Middle frontal gyrus (tissue), 1 donor: ENCODE measurements around the gene SNX8.

Experiments used
- DNase-seq: peaks from one replicate; pipeline ENCODE4 v3.0.0-alpha.2; 2015; ENCODE audit warnings: low spot score; ENCODE audit errors: extremely low spot score

The SNX8 gene

DNA sequence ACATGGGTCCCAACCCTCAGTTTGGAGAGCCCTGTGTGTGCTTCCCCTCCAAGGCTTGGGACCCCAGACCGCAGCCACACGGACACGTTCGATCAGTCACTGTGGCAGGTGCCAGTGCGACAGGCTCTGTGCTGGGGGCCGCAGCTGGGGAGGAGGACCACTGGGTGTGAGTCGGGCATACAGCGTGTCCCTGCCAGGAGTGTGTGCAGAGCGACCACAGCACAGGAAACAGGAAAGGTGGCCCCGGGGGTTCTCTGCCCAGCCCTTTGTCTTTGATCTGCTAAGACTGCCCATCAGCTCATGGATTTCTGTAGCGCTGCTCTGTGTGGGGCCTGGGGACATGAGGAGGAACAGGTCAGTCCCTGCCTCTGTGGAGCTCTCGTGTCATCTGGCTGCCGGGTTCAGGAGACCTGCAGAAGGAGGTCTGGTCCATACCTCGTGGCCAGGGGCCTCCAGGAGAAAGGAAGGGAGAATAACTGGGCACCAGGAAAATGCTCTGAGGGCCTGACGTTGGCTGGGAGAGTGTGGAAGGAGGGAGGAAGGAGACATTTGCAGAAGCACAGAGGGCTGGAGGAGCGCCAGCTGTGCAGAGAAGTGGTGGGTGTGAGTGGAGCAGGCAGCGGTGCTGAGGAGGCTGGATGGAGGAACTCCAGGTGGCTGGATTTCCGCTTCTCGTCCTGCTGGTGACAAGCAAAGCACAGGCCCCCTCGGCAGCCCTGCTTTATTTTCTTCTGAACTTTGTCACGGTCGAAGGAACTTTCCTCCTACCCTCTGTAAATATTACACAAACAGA is 68.2 kb downstream of the SNX8 start:
- DNase-seq, result no peak

DNA sequence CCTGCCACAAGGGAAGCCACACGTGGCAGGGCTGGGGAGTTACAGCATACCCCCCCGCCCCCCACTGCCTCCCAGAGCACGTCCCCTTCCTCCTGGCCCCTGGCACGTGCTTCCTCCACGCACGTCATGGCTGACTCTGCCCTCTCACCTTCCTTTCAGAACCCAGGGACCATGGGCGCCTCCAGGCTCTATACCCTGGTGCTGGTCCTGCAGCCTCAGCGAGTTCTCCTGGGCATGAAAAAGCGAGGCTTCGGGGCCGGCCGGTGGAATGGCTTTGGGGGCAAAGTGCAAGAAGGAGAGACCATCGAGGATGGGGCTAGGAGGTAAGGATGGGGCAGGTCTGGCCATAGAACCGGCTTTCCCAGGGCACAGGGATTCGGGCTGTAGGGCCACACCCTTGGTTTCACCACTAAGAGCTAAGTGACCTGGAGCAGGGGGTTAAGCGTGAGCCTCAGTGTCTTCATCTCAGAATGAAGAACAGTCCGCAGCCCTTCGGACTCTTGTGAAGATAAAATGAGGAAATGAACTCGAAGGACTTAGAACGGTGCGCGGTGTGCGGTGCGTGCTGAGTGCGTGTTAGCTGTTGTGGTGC is 69.7 kb downstream of the SNX8 start:
- DNase-seq, result no peak

DNA sequence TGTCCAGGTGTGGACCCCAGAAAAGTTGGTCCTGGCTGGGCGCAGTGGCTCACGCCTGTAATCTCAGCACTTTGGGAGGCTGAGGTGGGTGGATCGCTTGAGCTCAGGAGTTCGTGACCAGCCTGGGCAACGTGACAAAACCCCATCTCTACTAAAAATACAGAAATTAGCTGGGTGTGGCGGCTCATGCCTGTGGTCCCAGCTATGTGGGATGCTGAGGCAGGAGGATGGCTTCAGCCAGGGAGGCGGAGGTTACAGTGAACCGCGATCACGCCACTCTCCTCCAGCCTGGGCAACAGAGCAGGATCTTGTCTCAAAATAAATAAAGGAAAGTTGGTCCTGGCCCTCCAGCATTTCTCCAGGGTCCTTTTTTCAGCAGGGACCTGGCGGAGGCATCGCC is 70.8 kb downstream of the SNX8 start:
- DNase-seq, result no peak

GRCh38 chr7:2242541-2243429 is 71.5 kb downstream of the SNX8 start:
- DNase-seq, result no peak

- peak; percentile 77 for DNase-seq
Observed at GRCh38 chr7:2241580-2242540, 72.4 kb downstream of the SNX8 start, which contains the start of the genes MRM2 and NUDT1. MRM2 (minus strand) TSS chr7:2242205; CDS start chr7:2242169, 36 bp downstream. NUDT1 (plus strand) TSS chr7:2242226; CDS start chr7:2244575, 2,349 bp downstream.

GRCh38 chr7:2239242-2239641 is 75.0 kb downstream of the SNX8 start:
- no peak for DNase-seq

GRCh38 chr7:2237109-2237602 is 77.1 kb downstream of the SNX8 start:
- peak; percentile 27 for DNase-seq

DNA sequence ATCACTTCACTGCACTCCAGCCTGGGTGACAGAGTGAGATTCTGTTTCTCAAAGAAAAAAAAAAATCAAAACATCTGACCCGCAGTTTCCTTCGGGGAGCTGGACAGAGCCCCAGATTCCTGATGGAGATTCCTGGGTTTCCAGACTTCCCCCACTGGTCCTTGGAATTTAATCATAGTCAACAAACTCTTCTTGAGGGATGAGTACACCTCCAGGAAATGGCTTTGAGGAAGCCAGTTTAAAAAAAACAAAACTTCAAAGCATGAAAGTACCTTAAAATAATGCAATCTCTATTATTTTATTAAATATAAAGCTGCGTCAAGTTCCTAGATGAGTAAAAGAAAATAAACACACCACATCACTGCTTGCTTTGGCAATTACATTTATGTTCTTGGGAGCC is 80.3 kb downstream of the SNX8 start:
- DNase-seq, result no peak

DNA sequence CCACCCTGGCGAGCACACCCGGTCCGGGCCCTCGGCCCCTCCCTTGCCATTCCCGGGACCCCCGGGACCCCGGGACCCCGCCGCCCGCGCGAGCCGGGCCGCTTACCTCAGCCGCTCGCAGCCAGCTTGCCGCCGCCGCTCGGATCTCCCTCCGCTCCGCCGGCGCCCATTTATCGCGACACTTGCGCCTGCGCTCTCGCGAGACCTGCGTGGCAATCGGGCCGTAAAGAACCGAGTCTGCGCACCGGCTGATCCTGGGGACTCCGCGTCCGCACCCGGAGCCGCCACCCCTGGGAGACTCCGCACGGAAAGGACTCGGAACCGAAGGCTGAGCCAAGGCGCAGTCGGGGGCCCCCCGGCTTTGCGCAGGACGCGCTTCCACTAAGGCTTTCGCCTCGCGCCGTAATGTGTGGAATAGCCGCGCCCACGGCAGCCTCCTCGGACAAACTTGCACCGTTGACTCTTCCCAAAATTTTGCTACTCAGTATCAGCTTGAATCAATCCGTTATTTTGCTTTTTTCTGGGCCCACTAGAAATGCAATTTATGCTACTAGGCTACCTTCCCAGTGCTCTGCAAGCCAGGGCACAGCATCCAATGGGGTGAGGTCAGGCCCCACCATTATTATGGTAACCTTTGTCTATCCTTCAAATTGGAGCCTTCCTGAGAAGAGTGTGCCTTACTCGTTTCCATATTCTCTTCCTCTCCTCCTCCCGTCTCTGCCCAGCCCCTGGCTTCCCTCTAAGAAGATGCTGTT is 81.3 kb downstream of the SNX8 start, which contains the start of gene MAD1L1:
Gene MAD1L1 (minus strand): TSS at position 180 of the 755 bp plus-strand sequence. CDS start 2,812 bp downstream, outside the sequence.
- peak; percentile 84 for DNase-seq

GRCh38 chr7:2231992-2232765 is 82.1 kb downstream of the SNX8 start:
- no peak for DNase-seq

GRCh38 chr7:2230882-2231281 is 83.4 kb downstream of the SNX8 start:
- no peak for DNase-seq

GRCh38 chr7:2230226-2230625 is 84.0 kb downstream of the SNX8 start:
- no peak for DNase-seq

- no peak for DNase-seq
Observed at GRCh38 chr7:2229467-2229866, 84.8 kb downstream of the SNX8 start.

- DNase-seq, result no peak
Observed at GRCh38 chr7:2228921-2229320, 85.3 kb downstream of the SNX8 start.

GRCh38 chr7:2227699-2228098 is 86.5 kb downstream of the SNX8 start:
- DNase-seq, result no peak

DNA sequence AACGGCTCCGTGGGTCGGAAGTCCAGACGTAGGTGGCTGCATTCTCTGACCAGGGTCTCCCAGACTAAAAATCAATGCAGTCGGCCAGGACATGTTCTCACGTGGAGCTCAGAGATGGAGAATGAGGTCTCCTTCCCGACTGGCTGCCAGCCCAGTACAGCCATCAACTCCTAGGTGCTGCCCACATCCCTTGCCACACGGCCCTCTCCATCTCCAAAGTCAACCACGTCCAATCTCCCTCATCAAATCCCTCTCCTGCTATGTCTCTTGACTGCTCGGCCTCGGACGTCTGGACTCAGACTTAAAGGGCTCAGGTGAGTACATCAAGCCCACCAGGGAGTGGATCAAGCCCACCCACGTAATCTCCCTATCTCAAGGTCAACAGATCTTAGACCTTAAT is 88.4 kb downstream of the SNX8 start:
- no peak for DNase-seq

DNA sequence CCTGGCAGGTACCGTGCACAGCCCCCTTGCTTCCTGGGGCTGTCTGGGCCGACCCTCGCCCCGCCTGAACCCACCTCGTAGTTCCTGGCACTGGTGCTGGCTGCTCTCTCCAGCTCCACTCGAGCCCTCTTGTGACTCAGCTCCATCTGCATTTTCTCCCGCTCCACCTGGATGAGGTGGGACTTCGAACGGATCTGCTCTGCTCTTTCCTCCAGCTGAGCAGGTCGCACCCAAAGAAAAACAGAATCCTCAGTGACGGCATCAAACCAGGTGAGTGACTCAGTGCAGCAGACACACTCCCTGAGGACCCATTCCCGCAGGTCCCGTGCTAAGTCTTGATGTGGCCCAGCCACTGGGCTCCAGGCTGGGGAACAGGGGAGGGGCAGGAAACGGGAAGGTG is 88.9 kb downstream of the SNX8 start:
- no peak for DNase-seq

DNA sequence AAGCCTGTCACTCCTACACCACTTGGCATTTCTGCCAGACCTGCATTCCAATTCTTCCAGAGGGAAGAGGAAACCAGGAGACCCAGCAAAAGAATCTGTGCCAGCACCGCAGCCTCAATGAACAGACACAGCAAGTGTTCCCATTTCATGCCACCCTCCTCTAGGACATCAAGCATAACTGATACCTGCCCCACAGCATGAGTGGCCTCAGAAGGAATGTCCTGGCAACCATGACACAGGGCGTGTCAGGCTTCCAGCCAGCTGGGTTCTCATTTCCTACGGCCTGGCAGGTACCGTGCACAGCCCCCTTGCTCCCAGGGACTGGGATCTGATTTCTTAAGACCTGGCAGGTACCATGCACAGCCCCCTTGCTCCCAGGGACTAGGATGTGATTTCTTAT is 89.3 kb downstream of the SNX8 start:
- DNase-seq, result no peak

DNA sequence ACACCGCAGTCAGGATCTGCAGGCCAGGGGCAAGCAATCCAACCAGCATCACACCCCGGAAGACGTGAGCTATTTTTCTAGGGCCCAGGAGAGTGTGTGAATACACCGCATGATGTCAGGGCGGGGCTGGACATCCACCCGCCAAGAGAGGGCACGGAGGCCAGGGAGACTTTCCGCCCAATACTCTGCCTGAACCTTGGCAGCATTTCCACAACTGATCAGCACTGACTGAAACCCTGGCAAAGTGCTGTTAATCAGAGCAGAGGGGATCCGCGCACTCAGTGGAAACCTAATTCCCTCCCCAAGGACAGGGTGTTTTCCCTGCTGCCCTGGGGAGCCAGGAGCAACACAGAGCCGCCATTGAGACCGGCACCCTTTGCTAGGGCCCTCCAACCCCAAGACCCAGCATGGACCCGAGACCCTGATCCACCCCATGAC is 89.7 kb downstream of the SNX8 start:
- DNase-seq, result no peak
